ENCODE results near the gene L3MBTL4. TPM values are rescaled to one million over a fixed set of nuclear protein-coding genes. Genes with fewer than 3 reads are reported as not detected.

Gene L3MBTL4
- total and polyA plus RNA-seq, 12 donors = 3.9 to 22.6 (median 8.7) TPM

GRCh38 chr18:6284300-6284699 is 130.4 kb downstream of the L3MBTL4 start:
- TF ChIP-seq, protein P1, sequence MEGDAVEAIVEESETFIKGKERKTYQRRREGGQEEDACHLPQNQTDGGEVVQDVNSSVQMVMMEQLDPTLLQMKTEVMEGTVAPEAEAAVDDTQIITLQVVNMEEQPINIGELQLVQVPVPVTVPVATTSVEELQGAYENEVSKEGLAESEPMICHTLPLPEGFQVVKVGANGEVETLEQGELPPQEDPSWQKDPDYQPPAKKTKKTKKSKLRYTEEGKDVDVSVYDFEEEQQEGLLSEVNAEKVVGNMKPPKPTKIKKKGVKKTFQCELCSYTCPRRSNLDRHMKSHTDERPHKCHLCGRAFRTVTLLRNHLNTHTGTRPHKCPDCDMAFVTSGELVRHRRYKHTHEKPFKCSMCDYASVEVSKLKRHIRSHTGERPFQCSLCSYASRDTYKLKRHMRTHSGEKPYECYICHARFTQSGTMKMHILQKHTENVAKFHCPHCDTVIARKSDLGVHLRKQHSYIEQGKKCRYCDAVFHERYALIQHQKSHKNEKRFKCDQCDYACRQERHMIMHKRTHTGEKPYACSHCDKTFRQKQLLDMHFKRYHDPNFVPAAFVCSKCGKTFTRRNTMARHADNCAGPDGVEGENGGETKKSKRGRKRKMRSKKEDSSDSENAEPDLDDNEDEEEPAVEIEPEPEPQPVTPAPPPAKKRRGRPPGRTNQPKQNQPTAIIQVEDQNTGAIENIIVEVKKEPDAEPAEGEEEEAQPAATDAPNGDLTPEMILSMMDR (IDR thresholded peaks at IDR 0.05) = no peak
- TF ChIP-seq POLR2A (IDR thresholded peaks at IDR 0.05) = no peak
- intact Hi-C loops (cut with DNase I) = no loop called here
- Histone ChIP-seq H3K27ac (no peak overlapping the region), H3K9me3 (replicated peaks in 1 of 3) (no peaks in the 10 kb centered on the region), H3K36me3 (replicated peaks in 1 of 2) (no peaks in the 10 kb centered on the region), H3K27me3 (no peaks in the 10 kb centered on the region), H3K4me3 (no peak overlapping the region), H3K4me1 (replicated peaks in 1 of 2) (no peaks in the 10 kb centered on the region)
- no peak for DNase-seq
- WGBS, 4 donors = 93 to 97% (median 96%) methylated on average over 24 of the region's 24 CpGs

DNA sequence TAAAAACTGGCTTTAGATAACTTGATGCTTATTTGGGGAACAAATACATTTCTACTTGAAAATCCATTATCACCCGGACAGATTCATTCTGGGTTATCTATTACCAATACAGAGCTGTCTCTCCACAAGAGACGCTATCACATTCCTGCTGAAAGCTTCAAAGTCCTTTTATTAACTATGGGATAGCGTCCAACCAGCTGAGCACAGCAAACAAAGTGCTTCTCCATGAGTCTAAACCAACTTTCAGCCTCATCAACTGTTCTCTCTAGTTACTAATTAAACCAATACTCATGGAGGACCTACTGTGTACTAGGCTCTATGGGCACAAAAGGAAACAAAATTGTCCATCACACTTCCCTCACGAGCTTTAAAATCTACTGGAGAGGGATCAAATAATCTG is 132.8 kb downstream of the L3MBTL4 start:
- Histone ChIP-seq H3K27ac (no peak overlapping the region), H3K9me3 (replicated peaks in 1 of 3) (no peaks in the 10 kb centered on the region), H3K4me3 (no peak overlapping the region), H3K36me3 (replicated peaks in 1 of 2) (no peaks in the 10 kb centered on the region), H3K4me1 (replicated peaks in 1 of 2) (no peaks in the 10 kb centered on the region), H3K27me3 (no peaks in the 10 kb centered on the region)
- intact Hi-C loops (cut with DNase I) = no loop called here
- TF ChIP-seq POLR2A (IDR thresholded peaks at IDR 0.05) = no peak
- TF ChIP-seq, protein P1 (IDR thresholded peaks at IDR 0.05) = no peak
- no peak for DNase-seq
- WGBS, 4 donors = 71 to 85% (median 83%) methylated on average over 4 of the region's 4 CpGs

GRCh38 chr18:6280211-6280743 is 134.4 kb downstream of the L3MBTL4 start:
- WGBS, 4 donors = 90 to 97% (median 93%) methylated on average over 2 of the region's 2 CpGs
- Histone ChIP-seq H3K4me1 (replicated peaks in 1 of 2) (no peaks in the 10 kb centered on the region), H3K4me3 (no peak overlapping the region), H3K27ac (no peak overlapping the region), H3K27me3 (no peaks in the 10 kb centered on the region), H3K36me3 (replicated peaks in 1 of 2) (no peaks in the 10 kb centered on the region), H3K9me3 (replicated peaks in 1 of 3) (no peaks in the 10 kb centered on the region)
- intact Hi-C loops (cut with DNase I) = no loop called here
- no peak for DNase-seq
- TF ChIP-seq, protein P1 (IDR thresholded peaks at IDR 0.05) = no peak
- TF ChIP-seq POLR2A (IDR thresholded peaks at IDR 0.05) = no peak

GRCh38 chr18:6279308-6279707 is 135.4 kb downstream of the L3MBTL4 start:
- DNase-seq = no peak
- WGBS, 4 donors = 78 to 92% (median 82%) methylated on average over 1 of the region's 1 CpG
- TF ChIP-seq, protein P1 (IDR thresholded peaks at IDR 0.05) = no peak
- no peak for TF ChIP-seq POLR2A (IDR thresholded peaks at IDR 0.05)
- Histone ChIP-seq H3K9me3 (replicated peaks in 1 of 3) (no peaks in the 10 kb centered on the region), H3K4me1 (replicated peaks in 1 of 2) (no peaks in the 10 kb centered on the region), H3K4me3 (no peak overlapping the region), H3K27ac (no peak overlapping the region), H3K27me3 (no peaks in the 10 kb centered on the region), H3K36me3 (replicated peaks in 1 of 2) (no peaks in the 10 kb centered on the region)
- intact Hi-C loops (cut with DNase I) = no loop called here

Data from adrenal gland (tissue), 12 donors.